ENCODE measurements around the gene MYZAP.

- no peak for TF ChIP-seq CTCF (IDR thresholded peaks at IDR 0.05)
- no peak for TF ChIP-seq POLR2A (IDR thresholded peaks at IDR 0.05)
These were observed 28.3 kb upstream of the MYZAP start for GRCh38 chr15:57563416-57563815.
